H1 (cell line): Measurements from ENCODE around the gene CYB5R3. TPM values are rescaled to one million over a fixed set of nuclear protein-coding genes. Genes with fewer than 3 reads are reported as not detected.

ENCODE experiments used
- CHD1 ChIP-seq: IDR thresholded peaks from 2 replicates; pipeline ENCODE4 v1.6.1; 2012; ENCODE audit warnings: low read depth, low read length, improper control_type of control experiment
- polyA plus RNA-seq, 7 experiments: library from polyadenylated mRNA; depleted of rRNA in 3 of 7; stranded (reverse) in 5 of 7; unstranded in 2 of 7; fragments of >200 nt in 5 of 7; fragments of 200-250 nt in 2 of 7; gene quantifications; 1 replicate in 5 of 7; 2 replicates in 1 of 7; 4 replicates in 1 of 7; pipeline versions ENCODE4 v1.2.1 to v1.2.3, GENCODE V29; 2011 to 2013; ENCODE audit warnings: missing spikeins in 2 of 7, mixed read lengths in 2 of 7
- total RNA-seq: library from RNA; stranded (reverse); fragmentation: NEBNext Ultra II Directional; extraction: Animal tissue kit (Norgen Biotek cat#: 25700); gene quantifications from 2 replicates; pipeline ENCODE4 v1.2.1, GENCODE V29; 2021

Gene CYB5R3
- total and polyA plus RNA-seq, 2 of the 8 experiments (the other 6 are each of a cell fraction or from before 2014, with no cell fraction given) = 75.3 to 113 TPM

DNA sequence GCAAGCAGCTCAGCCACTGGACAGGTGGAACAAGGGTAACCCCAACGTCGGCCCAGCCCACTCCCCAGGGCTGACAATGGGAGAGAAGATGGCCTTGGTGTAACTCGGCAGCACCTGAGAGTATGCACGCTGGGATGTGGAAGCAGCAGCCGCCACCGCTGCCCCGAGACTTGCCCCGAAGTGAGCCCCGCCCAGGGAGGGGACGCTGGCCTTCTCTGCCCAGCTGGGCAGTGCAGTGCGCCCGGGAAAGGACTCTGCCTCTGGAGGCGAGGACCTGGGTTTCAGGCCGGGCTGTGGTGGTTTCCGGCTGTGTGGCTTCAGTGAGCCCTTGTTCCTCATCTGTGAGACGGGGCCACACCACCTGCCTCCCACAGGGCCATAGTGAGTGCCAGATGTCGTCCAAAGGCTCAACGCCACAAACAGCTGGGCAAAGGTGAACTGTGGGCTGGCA lies 25.9 kb downstream of the CYB5R3 start (continued):
- TF ChIP-seq CHD1 = no peak
